OCI-LY3 (cell line): Measurements from ENCODE around the gene INPP5K.

Experiments used
- CTCF ChIP-seq: fragments of 200-600, 300-600 bp; sonication (generic); IDR thresholded peaks from 2 replicates; pipeline ENCODE4 v1.5.1; 2014; ENCODE audit warnings: antibody characterized with exemption, low read length, low read depth
- EZH2phosphoT487 ChIP-seq: fragments of 200-600 bp; shearing (Covaris generic); IDR thresholded peaks from 2 replicates; pipeline ENCODE4 v1.6.1; 2018; ENCODE audit warnings: antibody characterized with exemption, mixed run types, low read depth

GRCh38 chr17:1490643-1491442, 25.6 kb downstream of the INPP5K start:
- TF ChIP-seq CTCF (no peak), EZH2phosphoT487 (no peak)
